DMS 273 (cell line): Measurements from ENCODE around the gene NFIB.
A peak's percentile ranks its signal among the peaks of the same experiment; 100 is the strongest.

Source experiments
- DNase-seq: peaks from one replicate; lab custom pipeline; 2025; ENCODE audit not compliant: unreplicated experiment; lab: John Stamatoyannopoulos, UW

The NFIB gene

DNA sequence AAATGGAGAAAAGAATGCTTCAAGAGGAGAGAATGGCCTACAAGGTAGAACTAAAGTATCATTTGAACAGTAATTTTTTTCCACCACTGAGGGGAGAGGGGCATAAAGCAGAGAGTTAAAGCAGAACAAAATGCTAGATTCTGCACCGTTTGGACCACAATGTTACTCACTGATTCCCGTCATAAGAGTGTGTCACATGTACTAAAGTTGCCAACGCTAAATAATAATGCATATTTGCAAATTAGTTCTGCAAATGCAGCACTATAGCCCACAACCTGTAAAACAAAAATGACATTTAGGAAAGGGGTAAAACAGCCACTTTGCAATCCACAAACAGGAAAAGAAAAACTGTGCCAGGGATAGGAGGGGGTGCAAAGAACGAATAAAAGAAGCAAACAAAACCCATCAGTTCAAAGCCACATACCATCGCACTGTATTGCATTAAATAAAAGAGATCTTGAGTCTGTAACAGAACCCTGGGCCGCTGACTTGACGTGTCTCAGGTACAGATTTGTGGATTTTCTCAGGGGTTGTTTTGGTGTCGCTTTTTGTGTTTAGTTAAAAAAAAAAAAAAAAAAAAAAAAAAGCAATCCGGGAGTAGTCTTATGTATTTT, 7.7 kb upstream of the NFIB start:
- DNase-seq, result peak; percentile 72

DNA sequence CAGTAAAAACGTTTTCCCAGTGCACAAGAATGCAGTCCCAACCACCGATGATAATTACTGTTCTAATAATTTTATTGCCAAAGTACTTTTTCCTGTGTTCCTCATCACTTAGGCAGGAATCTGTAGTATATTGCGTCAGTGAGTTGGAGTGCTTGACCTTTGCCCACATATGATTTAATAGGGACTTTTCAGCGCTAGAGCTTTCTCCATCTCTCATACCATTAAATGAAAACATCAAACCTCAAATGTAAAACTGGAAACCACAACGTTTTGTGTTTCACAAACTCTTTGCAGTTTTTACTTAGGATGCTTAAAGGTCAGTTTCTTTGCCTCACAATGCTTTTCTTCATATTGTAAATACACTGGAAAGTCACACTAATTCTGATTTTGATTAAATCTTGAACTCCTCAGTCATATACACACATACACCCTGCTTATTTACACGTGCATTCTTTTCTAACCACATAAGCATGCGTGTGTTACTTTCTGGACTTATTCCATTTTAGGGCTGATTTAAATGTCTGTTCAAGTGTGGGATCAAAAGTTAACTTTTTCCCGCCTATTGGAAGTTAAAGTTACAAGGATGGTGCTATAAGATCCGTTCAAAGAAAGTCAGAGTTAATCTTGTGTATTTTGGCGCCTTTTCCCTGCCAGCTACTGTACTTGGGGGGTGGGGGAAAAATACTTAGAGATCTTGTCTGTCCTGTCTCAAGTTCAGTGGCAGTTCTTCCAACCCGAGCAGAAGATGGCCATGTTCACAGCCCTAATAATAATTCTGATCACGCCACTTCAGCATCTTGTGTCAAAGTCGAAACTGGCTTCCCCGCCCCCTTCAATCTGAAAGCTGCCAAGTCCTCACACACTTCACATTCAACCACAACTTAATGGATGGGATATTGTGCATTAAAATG, 6.6 kb upstream of the NFIB start:
- peak; percentile 74 for DNase-seq

DNA sequence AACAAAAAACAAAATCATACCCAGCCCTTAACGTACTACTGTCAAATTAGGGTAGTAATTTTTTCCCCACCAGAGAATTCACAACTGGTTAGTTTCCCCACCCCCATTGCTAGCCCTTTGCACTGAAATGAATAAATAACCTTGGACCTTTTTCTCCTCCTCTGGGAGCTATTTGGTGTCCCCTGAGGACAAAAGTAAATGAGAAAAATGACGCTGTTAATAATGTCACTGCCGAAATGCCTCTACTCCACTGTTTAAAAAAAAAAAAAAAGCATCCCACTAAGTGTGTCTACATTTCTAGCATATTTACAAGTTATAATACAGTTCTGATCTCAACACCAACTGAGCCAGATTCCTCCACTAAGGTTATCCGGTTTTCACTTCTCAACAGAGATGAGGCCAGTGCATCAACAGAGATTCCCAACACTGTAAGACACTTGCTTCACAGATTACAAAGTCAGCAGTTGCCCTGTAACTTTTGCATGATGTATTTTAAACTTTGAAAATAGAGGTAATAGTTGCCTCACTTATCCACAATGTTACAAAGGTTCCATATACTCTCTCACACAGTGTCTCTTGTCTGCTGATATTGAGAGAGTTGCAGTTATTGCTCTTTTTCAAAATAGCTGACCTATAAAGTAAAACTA, 5.1 kb upstream of the NFIB start:
- DNase-seq, result peak; percentile 35

DNA sequence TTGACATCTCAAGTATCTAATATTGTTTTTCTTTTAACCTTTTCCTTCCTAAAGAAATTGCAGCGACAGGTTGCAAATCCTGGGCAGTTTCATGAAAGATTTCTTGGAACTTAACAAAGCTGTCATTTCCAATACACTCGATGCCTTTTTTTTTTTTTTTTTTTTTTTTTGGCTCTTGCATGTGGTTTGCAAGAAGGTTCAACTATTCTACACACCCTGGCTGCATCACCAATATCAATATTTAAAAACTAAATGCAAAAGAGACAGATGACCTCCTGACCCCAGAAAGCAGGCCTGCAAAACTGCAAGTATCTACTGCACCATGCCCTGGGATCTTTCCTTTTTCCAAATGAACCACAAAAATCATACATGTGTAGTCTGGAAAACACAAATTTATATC, 4.4 kb upstream of the NFIB start:
- DNase-seq, result no peak

DNA sequence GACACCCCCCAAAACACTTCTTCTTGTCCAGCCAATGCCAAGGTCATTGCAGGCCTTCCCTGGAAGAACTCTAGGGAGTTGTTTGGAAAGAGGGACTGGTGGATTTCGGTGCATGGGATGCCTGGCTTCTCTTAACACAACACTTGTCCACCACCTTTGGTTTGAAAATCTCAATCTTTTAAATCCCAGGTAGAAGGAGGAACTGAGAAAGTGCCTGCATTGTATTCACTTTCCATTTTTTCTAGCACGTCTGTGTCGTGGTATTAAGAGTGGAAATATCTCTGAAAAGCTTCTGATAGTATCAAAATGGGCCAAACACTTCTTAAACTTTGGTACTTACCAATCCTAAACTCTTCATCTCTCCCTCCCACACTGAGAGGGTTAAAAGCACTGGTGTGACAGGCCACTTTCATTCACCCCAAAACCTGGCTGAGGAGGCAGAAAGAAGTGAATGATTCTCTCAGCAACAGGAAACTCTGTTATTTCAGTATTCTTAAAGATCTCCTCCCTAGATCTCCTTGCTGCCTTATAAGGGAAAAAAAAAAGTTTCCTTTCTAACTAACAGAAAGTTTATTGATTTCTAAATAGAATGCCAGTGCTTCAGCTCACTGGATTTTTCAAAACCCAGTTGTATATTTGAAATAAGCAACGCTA, 3.9 kb upstream of the NFIB start:
- DNase-seq, result no peak

DNA sequence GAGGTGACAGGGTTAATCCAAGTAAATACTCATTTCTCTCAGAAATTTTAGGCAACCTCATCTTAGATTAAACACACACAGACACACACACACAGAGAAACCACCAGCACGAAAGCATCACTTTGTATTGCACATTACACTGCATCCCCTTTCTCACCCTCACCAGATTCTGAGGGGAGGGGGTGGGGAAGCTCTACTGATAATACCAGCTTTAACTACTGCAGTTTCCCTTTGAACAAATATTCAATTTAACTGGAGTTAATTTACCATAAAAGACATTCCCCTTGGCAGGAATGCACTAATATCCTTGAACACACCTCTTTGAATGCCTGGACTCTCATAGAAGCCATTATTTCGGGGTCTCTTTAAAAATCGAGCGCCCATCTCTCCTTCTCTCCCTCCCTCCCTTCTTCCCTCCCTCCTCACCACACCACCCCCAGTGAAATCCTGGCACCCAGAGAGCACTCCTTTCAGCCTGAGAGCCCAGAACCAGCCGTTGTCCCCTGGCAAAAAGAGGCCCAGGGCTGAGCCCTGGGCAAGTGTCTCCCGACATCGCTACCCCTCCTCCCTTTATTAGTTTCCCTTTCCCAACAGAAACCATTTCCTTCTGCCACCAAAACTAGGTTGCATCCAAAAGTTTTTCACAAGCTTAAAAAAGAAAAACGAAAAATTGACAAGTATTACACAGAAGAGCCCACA, 2.8 kb upstream of the NFIB start:
- DNase-seq, result peak; percentile 45

DNA sequence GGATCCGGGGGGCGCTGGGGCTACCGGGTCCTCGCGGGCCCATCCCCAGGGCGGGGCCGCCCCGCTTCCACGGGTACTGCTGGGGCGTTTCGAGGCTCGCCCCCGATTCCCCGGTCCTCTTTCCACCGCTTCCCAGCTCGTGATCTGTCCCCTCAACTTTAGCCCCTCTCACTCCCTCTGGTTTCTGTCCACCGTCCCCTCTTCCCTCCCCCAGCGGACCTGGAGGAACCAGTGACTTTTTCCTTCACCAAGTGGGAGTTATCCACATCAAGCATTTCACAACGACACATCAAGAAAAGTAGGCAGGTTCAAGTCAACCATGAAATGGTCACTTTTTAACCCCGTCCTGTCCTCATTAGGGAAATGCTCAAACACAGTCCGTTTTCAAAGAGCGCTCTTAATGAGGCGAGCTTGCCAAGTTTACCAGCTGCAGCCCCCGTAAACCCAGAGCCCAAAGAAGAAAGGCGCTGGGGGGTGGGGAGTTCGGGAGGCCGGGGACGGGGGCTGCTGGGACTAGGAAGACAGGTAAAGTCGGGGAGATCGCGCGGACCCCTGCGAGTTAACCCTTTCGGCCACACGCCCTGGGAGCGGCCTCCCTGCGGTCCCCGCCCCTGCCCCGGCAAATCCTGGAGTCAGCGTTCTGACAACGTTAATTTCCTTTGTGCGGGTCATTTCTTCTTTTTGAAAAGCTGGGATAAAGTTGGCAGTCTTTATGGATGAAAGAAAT, 2.1 kb upstream of the NFIB start:
- peak; percentile 70 for DNase-seq

DNA sequence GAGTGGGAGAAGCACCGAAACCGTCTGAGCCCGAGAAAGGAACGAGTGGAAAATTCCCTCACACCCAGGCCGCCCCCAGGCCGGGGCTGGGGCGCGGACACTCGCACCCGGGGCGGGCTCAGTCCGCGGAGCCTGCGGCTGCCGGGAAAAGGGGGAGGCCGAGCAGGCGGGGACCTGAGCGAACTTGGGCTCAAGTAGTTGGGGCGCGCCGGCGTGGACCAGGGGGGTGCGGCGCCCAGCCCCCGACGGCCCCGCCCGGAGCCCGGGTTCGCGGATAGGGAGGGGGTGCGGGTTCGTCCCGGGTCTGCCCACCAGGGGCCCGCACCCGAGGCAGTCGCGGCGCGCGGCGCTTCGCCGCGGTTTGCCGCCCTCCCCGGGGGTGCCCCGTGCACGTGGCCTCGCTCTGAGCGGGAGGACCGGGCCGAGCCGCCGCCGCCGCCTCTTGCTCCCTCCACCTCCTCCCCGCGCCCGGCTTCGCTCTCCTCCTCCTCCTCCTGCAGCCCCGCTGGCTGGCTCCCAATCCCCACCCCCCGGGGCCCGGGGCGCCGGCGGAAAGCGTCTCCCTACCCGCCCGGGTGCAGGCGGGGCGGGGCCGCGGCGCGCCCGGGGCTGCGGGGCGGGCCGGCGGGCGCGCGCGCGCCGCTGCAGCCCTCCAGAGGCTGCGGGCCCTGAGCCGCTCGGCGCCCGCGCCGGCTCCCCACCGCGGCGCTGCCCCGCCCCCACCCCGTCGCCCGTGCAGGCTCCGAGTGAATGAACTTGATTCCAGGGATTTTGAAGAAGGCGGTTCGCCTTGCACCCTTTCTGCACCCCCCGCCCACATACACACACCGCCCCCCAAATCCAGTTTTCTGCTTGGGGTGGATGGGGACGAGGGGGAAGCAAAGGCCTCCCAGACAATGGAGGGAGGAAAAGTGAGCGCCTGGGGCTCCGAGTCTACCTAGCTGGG, 1.3 kb upstream of the NFIB start:
- peak; percentile 97 for DNase-seq

DNA sequence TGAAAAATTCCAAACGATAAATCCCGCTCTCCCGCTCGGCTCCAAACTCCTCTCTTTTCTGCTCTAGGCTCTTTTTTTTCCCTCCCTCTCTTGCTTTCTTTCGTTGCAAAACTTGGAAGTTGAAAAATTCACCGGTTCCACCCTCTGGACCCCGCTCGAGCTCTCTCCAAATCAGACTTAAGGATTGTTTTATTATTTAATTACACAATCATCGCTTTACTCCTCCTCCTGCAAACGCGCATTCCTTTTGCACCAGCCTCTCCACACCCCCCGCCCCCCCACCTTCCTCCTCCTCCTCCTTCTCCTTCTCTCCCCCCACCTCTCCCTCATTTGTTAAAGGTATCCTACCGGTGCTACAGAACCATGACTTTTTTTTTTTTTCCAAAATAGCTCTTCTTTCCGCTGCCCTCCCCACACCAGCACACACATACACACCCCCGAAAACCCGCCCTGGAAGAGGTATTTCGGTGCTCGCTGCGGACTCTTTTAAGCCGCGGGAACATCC, 535 bp upstream of the NFIB start:
- peak; percentile 94 for DNase-seq

DNA sequence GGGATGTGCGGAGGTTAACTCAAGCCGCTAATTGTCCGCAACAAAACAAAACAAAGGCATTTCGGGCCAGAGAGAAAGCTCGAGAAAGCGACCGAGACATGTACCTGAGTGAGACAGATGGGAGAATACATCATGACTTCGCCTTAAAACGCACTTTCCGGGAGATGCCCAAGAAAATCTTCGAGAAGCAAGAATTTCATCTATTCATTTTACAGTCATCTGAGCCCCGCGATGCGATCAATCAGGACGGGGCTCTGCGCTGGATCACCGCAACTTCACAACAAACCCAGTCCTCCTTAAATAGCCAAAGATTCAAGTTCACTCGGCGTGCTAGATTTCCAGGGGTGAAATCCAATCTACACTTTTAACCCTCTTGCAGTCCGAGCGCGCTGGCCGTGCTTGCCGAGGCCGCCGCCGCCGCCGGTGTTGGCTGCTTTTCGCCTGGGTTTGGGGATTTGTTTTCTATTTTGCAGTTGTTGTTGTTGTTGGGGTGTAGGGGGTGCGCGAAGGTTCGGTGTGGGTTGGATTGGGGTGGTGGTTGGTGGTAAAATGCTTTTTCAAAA, 482 bp downstream of the NFIB start:
- peak; percentile 65 for DNase-seq

DNA sequence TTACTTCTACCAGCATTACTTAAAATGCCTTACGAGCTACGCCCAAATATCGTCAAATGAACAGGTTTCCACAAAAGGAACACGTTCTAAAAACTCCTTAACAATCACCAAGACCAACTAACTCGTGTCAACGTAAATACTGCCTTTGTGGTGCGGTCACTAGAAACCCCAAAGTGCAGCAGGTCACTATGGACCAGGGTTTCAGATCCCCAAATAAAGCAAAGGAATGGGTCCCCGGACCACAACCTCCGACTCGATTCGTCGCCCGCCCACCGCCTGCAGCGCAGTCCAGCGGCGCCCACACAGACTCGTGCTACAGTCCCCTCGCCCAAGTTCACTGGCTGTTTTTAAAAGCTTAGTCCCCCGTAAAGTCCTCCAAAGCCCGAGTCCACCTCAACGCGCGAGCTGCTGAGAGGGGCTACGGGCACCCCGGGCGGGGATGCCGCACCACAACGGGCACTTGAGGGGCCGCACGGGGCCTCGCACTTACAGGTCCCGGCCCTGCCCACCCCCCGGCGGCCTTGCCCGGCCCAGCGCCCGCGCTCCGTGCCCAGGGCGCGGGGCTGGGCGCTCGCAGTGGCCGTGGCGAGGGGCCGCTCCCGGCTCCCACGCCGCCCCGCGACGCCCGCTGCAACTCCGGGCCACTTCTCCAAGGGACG, 1.1 kb downstream of the NFIB start:
- DNase-seq, result peak; percentile 65

DNA sequence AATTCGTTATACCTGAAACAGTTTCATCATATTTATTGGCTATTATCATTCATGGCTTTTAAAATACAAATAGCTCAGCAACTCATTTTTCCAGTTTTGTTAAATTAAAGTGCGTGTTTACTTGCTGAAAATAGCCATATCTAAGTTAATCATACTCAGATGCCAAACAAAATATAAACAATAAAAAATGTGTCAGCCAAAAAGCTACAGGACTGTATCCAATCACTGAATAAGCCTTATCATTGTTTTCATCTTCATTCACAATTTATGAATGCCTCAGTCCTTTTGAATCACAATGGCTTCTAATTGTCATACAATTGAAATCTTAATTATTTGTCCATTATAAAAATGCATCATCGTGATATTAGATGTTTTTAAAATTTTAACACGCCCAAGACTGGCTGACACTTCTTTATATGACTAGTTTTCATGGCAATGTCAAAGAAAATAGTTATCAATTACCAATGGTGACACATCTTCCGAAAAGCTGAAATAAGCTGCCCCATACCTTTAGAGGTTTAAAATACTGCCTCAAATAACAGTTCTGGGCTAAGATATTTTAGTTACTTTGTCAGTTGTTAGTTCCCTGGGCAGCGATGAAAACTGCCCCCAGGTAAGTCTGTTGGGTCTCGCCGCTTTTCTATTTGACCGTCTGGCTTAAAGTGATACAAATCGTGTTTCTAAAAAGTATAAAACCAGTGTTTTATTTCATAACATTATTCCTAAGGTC, 1.8 kb downstream of the NFIB start:
- peak; percentile 57 for DNase-seq

DNA sequence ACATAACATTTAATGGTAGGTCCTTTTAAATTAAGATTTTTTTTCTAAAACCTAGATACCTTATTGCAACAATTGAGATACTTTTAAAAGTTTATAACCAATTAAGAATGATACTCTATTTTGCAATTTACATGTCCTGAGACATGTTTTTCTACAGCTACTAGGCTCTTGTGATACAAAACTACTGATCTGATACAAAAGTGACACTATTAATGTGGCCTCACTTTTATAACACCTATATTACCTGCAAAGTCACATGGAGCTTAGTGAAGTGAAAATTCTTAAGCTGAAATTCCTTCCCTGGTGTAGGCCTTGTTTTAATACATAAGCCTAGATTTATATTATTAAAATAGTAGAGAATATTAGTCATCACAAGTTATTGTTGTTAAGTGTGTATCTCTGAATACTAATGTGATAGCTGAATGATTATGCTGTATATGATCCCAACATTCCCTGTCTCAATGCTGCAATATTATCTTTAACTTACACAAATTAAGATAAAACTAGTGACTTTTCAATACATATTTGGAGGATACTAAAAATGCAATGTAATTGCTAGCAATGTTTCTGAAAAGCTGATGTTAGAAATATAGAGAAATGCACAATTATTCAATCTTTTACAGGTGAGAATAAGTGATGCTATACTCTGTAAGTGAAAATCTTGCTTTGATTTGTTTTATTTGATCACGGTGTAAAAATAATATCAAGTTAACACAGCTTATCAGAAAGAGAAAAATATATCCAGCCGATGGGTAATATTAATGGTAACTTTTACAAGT, 2.6 kb downstream of the NFIB start:
- DNase-seq, result peak; percentile 15

DNA sequence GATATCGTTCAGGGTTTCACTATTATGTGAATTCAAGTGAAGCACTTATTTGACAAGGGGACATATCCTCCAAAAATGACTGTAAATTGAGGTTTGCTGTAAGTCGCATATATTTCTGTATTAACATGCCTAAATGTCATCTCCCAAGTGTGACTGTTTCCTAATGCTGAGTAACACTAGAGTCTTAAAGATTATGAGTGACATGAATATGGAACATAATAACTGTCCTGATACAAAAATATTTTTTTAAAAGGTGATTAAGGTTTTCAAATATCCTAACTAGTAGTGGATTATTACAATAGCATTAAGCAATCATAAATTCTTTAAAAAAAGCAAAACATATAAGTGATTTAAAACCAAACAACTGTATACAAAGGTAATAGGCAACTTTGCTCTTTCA, 3.6 kb downstream of the NFIB start:
- DNase-seq, result peak; percentile 31

DNA sequence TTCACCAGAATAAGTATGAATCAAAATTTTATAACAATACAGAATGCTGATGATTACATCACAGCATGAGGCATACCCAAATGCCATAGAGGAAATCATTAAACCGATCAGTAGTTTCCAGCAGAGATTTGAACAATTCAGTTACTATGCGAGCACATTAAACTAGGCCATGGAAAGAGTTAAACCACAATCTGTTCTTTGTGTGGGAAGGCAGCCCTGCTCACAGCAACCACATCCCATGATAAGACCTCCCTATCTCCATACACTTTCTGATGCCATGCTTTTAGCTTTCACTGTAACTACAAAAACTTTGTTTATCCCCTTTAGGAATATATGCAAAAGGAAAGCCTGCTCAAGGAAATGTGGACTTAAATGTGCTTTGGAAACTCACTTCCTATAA, 4.5 kb downstream of the NFIB start:
- DNase-seq, result peak; percentile 79

DNA sequence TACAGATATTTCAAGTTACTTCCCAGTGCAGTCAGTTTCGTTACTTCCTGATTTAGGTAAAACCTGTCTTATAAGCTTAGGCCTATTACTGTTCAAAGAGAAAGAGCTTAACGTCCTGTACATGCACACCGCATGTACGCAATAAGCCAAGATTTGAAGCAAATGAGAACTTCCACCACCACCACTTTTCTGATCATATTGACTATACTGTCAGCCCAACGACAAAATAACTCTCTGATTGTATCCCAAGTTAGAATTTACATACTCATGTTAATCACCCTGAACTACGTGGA, 5.1 kb downstream of the NFIB start:
- no peak for DNase-seq
